Common myeloid progenitor, CD34-positive (primary cell): ENCODE data around the gene LCE2B.
"Not testable (repeated sequence)": the region's sequence is repeated elsewhere in the genome, so short reads cannot be mapped to it uniquely, and the experiment has no call there.

ENCODE experiments used
- CTCF ChIA-PET: fragments of 350-600 bp; sonication (Branson Sonifier 250); formaldehyde crosslinking; loops from one replicate; lab custom pipeline; 2021; ENCODE audit warnings: antibody characterized with exemption; lab: Charles Lee
- POLR2A ChIA-PET: fragments of 350-600 bp; sonication (Branson Sonifier 250); formaldehyde crosslinking; loops from one replicate; lab custom pipeline; 2021; ENCODE audit warnings: antibody characterized with exemption; lab: Charles Lee
- DNase-seq, 3 donors: peaks; one replicate each; pipeline versions ENCODE4 v3.0.0 to v3.0.0-alpha.2; 2013
- H3K27ac ChIP-seq, 2 experiments: 1 replicate in 1 of 2; 2 replicates in 1 of 2; pipeline ENCODE4 v1.7.0; 2013; ENCODE audit warnings: inconsistent platforms in 2 of 2, low read length in 2 of 2, mild to moderate bottlenecking in 2 of 2, low read depth in 1 of 2, moderate library complexity in 1 of 2; ENCODE audit not compliant: severe bottlenecking in 2 of 2, insufficient read depth in 1 of 2, poor library complexity in 1 of 2
- H3K27me3 ChIP-seq, 5 experiments: replicated peaks in 2 of 5; 1 replicate in 3 of 5; 2 replicates in 2 of 5; pipeline versions ENCODE4 v1.6.1 to v1.7.0; 2013; ENCODE audit warnings: low read length in 4 of 5, mild to moderate bottlenecking in 2 of 5, moderate library complexity in 2 of 5, inconsistent platforms in 1 of 5; ENCODE audit not compliant: insufficient read depth in 5 of 5, control insufficient read depth in 4 of 5
- H3K36me3 ChIP-seq, 4 experiments: 1 replicate in 2 of 4; 2 replicates in 2 of 4; pipeline versions ENCODE4 v1.6.1 to v1.7.0; 2013; ENCODE audit warnings: low read length in 3 of 4, control low read depth in 1 of 4, mild to moderate bottlenecking in 1 of 4; ENCODE audit not compliant: control insufficient read depth in 4 of 4, insufficient read depth in 4 of 4
- H3K4me1 ChIP-seq, 4 experiments: 1 replicate in 3 of 4; 2 replicates in 1 of 4; pipeline versions ENCODE4 v1.6.1 to v1.7.1; 2013; ENCODE audit warnings: low read length in 3 of 4, mild to moderate bottlenecking in 3 of 4, control low read depth in 1 of 4, inconsistent platforms in 1 of 4, moderate library complexity in 1 of 4; ENCODE audit not compliant: control insufficient read depth in 4 of 4, insufficient read depth in 4 of 4; ENCODE audit errors: control extremely low read depth in 1 of 4
- H3K4me3 ChIP-seq, 7 experiments: 1 replicate in 4 of 7; 2 replicates in 3 of 7; pipeline versions ENCODE4 v1.5.1 to v1.7.0; 2013; ENCODE audit warnings: mild to moderate bottlenecking in 7 of 7, low read length in 6 of 7, moderate library complexity in 6 of 7, inconsistent platforms in 2 of 7, low read depth in 2 of 7, control low read depth in 1 of 7; ENCODE audit not compliant: insufficient read depth in 4 of 7, control insufficient read depth in 1 of 7; ENCODE audit errors: extremely low read depth in 1 of 7
- H3K9me3 ChIP-seq, 5 experiments: 1 replicate in 4 of 5; 2 replicates in 1 of 5; pipeline versions ENCODE4 v1.6.1 to v1.7.1; 2013; ENCODE audit warnings: low read length in 4 of 5, mild to moderate bottlenecking in 2 of 5, inconsistent platforms in 1 of 5, low read depth in 1 of 5, moderate library complexity in 1 of 5; ENCODE audit not compliant: control insufficient read depth in 4 of 5, insufficient read depth in 2 of 5; ENCODE audit errors: control extremely low read depth in 1 of 5
- WGBS: methylation state at CpG from one replicate; pipeline ENCODE4 v1.1.5; 2013; ENCODE audit not compliant: insufficient coverage; 5-methylcytosine and 5-hydroxymethylcytosine counted together

LCE2B gene

DNA sequence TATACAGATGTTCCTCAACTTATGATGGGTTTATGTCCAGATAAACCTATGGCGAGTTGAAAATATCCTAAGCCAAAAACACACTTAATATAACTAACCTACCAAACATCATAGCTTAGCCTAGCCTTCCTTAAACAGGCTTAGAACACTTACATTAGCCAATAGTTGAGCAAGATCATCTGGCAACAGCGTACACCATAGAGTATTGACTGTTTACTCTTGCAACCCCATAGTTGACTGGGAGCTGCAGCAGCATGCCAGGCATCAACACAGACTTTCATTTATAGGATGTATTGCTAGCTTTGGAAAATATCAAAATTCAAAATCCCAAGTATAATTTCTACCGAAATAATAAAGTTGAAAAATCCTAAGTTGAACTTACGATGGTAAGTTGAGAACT, 28.2 kb upstream of the LCE2B start:
- Histone ChIP-seq H3K9me3 (no peaks in the 10 kb centered on the region), H3K27ac (no peak overlapping the region), H3K4me3 (no peak overlapping the region), H3K27me3 (peaks cover 0 to 2% (median 0%) of the 10 kb centered on the region in 5 experiments), H3K4me1 (no peaks in the 10 kb centered on the region), H3K36me3 (no peaks in the 10 kb centered on the region)
- ChIA-PET CTCF (no interaction called here), POLR2A (no interaction called here)
- no CpG with 5 or more reads among the region's 4 CpGs for WGBS
- DNase-seq, result no peak

DNA sequence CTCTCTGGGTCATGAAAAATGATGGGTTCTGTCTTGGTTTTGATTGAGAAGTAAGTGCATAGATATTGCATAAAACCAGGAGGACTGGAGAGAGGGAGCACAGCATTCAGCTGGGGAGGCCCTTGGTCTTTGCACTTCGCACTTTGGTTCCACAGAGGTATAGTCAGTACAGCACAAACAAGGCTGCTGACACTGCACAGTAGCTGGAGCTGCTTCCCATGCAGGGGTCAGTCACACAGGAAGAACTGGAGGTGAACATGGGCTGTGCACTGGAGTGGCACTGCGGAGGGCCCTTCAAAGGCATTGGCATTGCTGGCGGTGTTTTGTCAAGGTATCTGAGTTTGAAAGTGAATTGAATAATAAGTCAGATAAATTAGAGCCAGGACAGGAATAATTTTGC, 27.3 kb upstream of the LCE2B start:
- CTCF ChIA-PET, result no interaction called here
- Histone ChIP-seq H3K4me1 (no peaks in the 10 kb centered on the region), H3K9me3 (no peaks in the 10 kb centered on the region), H3K4me3 (no peak overlapping the region), H3K27ac (no peak overlapping the region), H3K27me3 (peaks cover 0 to 9% (median 4%) of the 10 kb centered on the region in 5 experiments), H3K36me3 (no peaks in the 10 kb centered on the region)
- POLR2A ChIA-PET, result no interaction called here
- WGBS, result 100% methylated on average over 2 of the region's 3 CpGs
- DNase-seq, result no peak

DNA sequence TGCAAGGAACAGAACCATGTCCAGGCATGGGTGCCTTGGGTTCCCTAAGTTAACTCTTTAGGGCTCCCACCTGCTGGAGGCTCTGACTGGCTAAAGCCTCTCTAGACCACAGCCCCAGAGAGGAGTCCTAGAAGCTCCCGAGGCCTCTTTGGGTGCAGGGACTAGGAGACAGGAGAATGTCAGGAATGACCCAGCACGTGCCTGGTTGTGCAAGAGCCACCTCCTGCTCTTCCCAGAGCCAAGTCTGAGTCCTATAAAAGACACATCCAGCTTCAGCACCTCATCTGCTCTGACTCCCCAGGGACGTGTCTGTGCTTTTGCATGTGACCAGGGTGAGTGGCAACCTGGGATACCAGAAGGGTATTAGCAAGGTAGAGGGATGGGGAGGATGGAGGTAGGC, 22.8 kb upstream of the LCE2B start, which contains the start of gene LCE2D:
Gene LCE2D (plus strand): TSS at position 283 of the 400 bp plus-strand sequence. CDS start 726 bp downstream, outside the sequence.
- Histone ChIP-seq H3K4me1 (no peaks in the 10 kb centered on the region), H3K4me3 (no peak within 1 kb of the TSS), H3K36me3 (no peaks in the 10 kb centered on the region), H3K27ac (no peak within 1 kb of the TSS), H3K27me3 (peaks cover 0 to 12% (median 4%) of the 10 kb centered on the region in 5 experiments), H3K9me3 (no peaks in the 10 kb centered on the region)
- 81% methylated on average over 2 of the region's 3 CpGs for WGBS
- POLR2A ChIA-PET, result no interaction called here
- CTCF ChIA-PET, result no interaction called here
- no peak for DNase-seq

DNA sequence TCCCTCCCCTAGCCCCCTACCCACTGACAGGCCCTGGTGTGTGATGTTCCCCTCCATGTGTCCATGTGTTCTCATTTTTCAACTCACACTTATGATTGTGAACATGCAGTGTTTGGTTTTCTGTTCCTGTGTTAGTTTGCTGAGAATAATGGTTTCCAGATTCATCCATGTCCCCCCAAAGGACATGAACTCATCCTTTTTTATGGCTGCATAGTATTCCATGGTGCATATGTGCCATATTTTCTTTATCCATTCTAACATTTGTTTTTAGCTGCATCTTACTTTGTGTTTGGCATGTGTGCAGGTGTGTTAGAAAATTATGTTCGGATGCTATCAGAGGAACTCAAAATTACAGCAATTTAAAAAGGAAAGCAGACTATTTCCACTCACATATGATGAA, 19.8 kb upstream of the LCE2B start:
- H3K4me3 ChIP-seq, H3K27ac ChIP-seq, DNase-seq, POLR2A ChIA-PET, H3K36me3 ChIP-seq, H3K9me3 ChIP-seq, CTCF ChIA-PET, H3K4me1 ChIP-seq: not testable (repeated sequence)
- no CpG with 5 or more reads among the region's 1 CpG for WGBS
- peaks cover 0 to 12% (median 5%) of the 10 kb centered on the region in 5 experiments for H3K27me3 ChIP-seq

DNA sequence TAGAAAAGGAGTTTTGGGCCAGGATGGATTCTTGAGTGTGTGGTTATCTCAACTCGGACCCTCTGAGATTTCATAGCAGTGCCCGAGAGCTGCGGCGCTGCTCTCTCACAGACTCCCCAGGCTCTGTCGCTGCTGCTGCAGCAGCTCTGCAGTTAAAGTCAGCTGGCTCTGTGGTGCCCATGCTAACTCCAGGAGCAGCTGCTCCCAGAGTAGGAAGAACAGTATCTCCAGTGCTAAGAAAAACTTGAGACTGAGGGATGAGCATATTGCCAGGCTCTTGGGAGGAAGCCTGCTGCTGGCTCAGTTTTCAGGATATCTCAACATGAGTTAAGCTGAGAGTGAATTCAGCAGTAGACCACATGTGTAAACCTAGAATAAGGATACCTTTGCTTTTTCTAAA, 18.3 kb upstream of the LCE2B start:
- DNase-seq, result no peak
- POLR2A ChIA-PET, result no interaction called here
- WGBS, result 81% methylated on average over 5 of the region's 5 CpGs
- no peaks in the 10 kb centered on the region for H3K36me3 ChIP-seq
- no peaks in the 10 kb centered on the region for H3K9me3 ChIP-seq
- no peak overlapping the region for H3K4me3 ChIP-seq
- H3K27me3 ChIP-seq, result peaks cover 0 to 12% (median 7%) of the 10 kb centered on the region in 5 experiments
- no peaks in the 10 kb centered on the region for H3K4me1 ChIP-seq
- CTCF ChIA-PET, result interaction anchor here (1.4 kb wide), 1 partner anchor 13 kb away, joined by 3 read pairs; no protein-coding TSS in a partner anchor
- H3K27ac ChIP-seq, result no peak overlapping the region

DNA sequence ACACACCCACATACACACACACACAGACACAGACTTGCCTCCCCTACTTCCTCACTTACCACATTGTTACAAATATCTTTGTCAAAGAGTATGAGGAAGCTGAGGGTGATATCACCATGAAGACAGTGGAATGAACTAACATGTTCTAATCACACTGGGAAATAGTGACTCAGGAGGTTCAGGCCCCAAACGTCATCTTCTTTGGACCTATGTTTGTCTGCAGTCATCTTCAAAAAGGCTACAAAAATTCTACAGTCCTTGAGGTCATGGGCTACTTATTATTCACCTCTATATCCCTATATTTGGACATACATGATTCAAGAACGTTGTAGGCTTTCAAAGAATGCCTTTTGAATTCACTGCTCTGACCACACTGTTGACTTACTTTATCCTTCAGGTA, 12.9 kb upstream of the LCE2B start:
- CTCF ChIA-PET, result interaction anchor here (0.6 kb wide), 1 partner anchor 805 kb away, joined by 4 read pairs; no protein-coding TSS in a partner anchor

DNA sequence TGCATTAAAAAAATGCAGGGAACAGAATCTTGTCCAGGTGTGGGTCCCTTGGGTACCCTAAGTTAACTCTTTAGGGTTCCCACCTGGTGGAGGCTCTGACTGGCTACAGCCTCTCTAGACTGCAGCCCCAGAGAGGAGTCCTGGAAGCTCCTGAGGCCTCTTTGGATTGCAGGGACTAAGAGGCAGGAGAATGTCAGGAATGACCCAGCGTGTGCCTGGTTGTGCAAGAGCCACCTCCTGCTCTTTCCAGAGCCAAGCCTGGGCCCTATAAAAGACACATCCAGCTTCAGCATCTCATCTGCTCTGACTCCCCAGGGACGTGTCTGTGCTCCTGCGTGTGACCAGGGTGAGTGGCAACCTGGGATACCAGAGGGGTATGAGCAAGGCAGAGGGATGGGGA, 10.9 kb upstream of the LCE2B start, which contains the start of gene LCE2C:
Gene LCE2C (plus strand): TSS at position 297 of the 400 bp plus-strand sequence. CDS start 737 bp downstream, outside the sequence.
- peaks cover 0 to 20% (median 5%) of the 10 kb centered on the region in 5 experiments for H3K27me3 ChIP-seq
- DNase-seq, H3K36me3 ChIP-seq, H3K4me3 ChIP-seq, POLR2A ChIA-PET, H3K27ac ChIP-seq, H3K4me1 ChIP-seq, H3K9me3 ChIP-seq, CTCF ChIA-PET: not testable (repeated sequence)
- WGBS, result 100% methylated on average over 1 of the region's 3 CpGs

More for the DNA sequence above, 12.9 kb upstream of the LCE2B start:
- DNase-seq, result no peak
- Histone ChIP-seq H3K27ac (no peak overlapping the region), H3K9me3 (no peaks in the 10 kb centered on the region), H3K4me1 (no peaks in the 10 kb centered on the region), H3K4me3 (no peak overlapping the region), H3K36me3 (no peaks in the 10 kb centered on the region), H3K27me3 (peaks cover 0 to 7% (median 7%) of the 10 kb centered on the region in 5 experiments)
- POLR2A ChIA-PET, result no interaction called here
- WGBS, result 70% methylated on average over 2 of the region's 2 CpGs
